Measurements from ENCODE around the gene WWC1. TPM values are rescaled to one million over a fixed set of nuclear protein-coding genes. Genes with fewer than 3 reads are reported as not detected.

Gene WWC1
- total and polyA plus RNA-seq, 9 of the 15 experiments (the other 6 are each of a cell fraction or from before 2014, with no cell fraction given), result under 0.01 to 0.54 (median 0.42) TPM; not detected in 6

- H3K9ac ChIP-seq (ENCODE audit: insufficient read depth in 1 of 2, low read depth in 2 of 2, low read length in 2 of 2), result no peak overlapping the region
- no peak overlapping the region for H3K27ac ChIP-seq (ENCODE audit: extremely low read depth, low read depth, low read length)
- ATAC-seq, result no peak
- TF ChIP-seq IRF9 (tag; IDR thresholded peaks at IDR 0.05) (no peak), RBM34 (IDR thresholded peaks at IDR 0.05; ENCODE audit: borderline replicate concordance, insufficient read depth, low read length) (no peak), DMBX1 (CRISPR knock-in tag; IDR thresholded peaks at IDR 0.05; ENCODE audit: borderline replicate concordance) (no peak), ZBTB43 (CRISPR knock-in tag; IDR thresholded peaks at IDR 0.05) (no peak), GTF2E2 (tag; IDR thresholded peaks at IDR 0.05) (no peak), TAF1 (IDR thresholded peaks at IDR 0.05; ENCODE audit: control insufficient read depth, extremely low read depth, insufficient read depth, low read length, severe bottlenecking) (no peak), RFX7 (CRISPR knock-in tag; IDR thresholded peaks at IDR 0.05) (no peak), THRB (CRISPR knock-in tag; conservative IDR thresholded peaks at IDR 0.05) (no peak)
- H3K27me3 ChIP-seq (ENCODE audit: control insufficient read depth in 2 of 2, insufficient read depth in 2 of 2, low read length in 2 of 2), result peaks cover 2 to 14% of the 10 kb centered on the region in 2 experiments; a peak in 4 of 5 replicates
- in situ Hi-C loops (cut with MboI), result no loop called here
- no peaks in the 10 kb centered on the region for H3K9me3 ChIP-seq (replicated peaks; ENCODE audit: control insufficient read depth, insufficient read depth, low read depth, low read length)
- no peak for FAIRE-seq
- no peaks in the 10 kb centered on the region for H3K36me3 ChIP-seq (ENCODE audit: control insufficient read depth, insufficient read depth, low read length)
- H2AFZ ChIP-seq (ENCODE audit: low read depth, low read length), result no peak overlapping the region
- ChIA-PET CTCF (ENCODE audit: low intra/inter-chr PET ratio) (interaction anchor here (0.6 kb wide), 1 partner anchor 339 kb away, joined by 3 read pairs; no protein-coding TSS in a partner anchor), POLR2A (interaction anchor here (0.7 to 0.8 kb wide), 2 partner anchors 536 to 1848 kb away, joined by 3 read pairs; no protein-coding TSS in a partner anchor)
- no peak overlapping the region for H3K4me2 ChIP-seq (ENCODE audit: insufficient read depth, low read length)
- WGBS (ENCODE audit: insufficient coverage, low coverage, missing lambda C conversion rate), result 0% methylated on average over 5 of the region's 5 CpGs
- no peak for DNase-seq (ENCODE audit: extremely low read depth in 1 of 4, low spot score in 3 of 4)
- no peaks in the 10 kb centered on the region for H3K79me2 ChIP-seq (ENCODE audit: control insufficient read depth, insufficient read depth, low read length)
- H4K20me1 ChIP-seq (replicated peaks; ENCODE audit: control insufficient read depth, insufficient read depth, low read length), result 0 out of 2 replicates have a peak, but pooled peaks cover 6% of the 10 kb centered on the region
- peaks cover 0 to 2% of the 10 kb centered on the region in 2 experiments; a peak in 1 of 5 replicates for H3K4me1 ChIP-seq (replicated peaks in 1 of 2; ENCODE audit: control insufficient read depth in 2 of 2, insufficient read depth in 2 of 2, low read length in 2 of 2)
- H3K9me1 ChIP-seq (ENCODE audit: control insufficient read depth, insufficient read depth, low read length), result no peaks in the 10 kb centered on the region
- BruUV-seq (replicated peaks), result no TSS peak
- intact Hi-C loops (cut with micrococcal nuclease), result no loop called here
- no peak overlapping the region for H3K4me3 ChIP-seq
Observed at GRCh38 chr5:168324859-168325630, 33.6 kb downstream of the WWC1 start.

Measured in K562 (cell line).